H7 (cell line): Measurements from ENCODE around the gene RXRG. TPM values are rescaled to one million over a fixed set of nuclear protein-coding genes. Genes with fewer than 3 reads are reported as not detected.

Experiments
- DNase-seq: peaks from one replicate; pipeline ENCODE4 v3.0.0; 2012
- H3K27me3 ChIP-seq: 2 replicates; pipeline ENCODE4 v1.6.0; 2011; ENCODE audit warnings: mild to moderate bottlenecking, low read length; ENCODE audit not compliant: control insufficient read depth, insufficient read depth
- H3K36me3 ChIP-seq: replicated peaks from 2 replicates; pipeline ENCODE4 v1.5.1; 2011; ENCODE audit warnings: low read length; ENCODE audit not compliant: control insufficient read depth, insufficient read depth
- H3K4me3 ChIP-seq: 2 replicates; pipeline ENCODE4 v1.5.1; 2011; ENCODE audit warnings: low read depth, mild to moderate bottlenecking, control low read depth, low read length, moderate library complexity; ENCODE audit not compliant: insufficient read depth
- total RNA-seq: library from RNA; depleted of rRNA; stranded (reverse); fragments of >200 nt; shearing (Covaris generic); gene quantifications from 2 replicates; pipeline ENCODE4 v1.2.3, GENCODE V29; 2014; rRNA removed

Gene RXRG
- 1.1 and 4.1 TPM in 2 replicates for total RNA-seq

DNA sequence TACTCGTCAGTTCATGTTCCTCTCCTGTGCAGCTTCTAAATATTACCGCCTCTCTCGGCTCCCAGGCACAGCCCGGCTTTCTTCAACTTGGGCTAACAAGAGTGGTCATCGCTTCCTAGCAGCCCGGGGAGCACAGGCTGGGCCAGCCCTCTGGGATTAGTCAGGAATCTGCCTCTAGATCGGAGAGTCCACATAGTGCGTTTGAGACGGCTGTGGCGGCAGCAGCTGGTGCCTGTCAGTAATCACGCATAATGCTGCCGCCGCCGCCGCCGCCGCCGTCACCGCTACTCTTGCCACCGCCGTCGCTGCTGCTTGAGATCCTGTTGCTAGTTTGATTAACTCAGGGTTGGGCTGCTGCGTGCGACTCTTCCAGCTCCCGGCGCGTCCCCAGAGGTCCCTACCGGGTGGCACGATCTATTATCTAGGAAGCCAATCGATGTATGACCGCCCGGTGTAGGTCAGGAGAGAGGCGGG, at the start of gene RXRG:
Gene RXRG (minus strand): TSS at position 230 of the 474 bp plus-strand sequence. CDS start 233 bp downstream, outside the sequence.
- H3K36me3 ChIP-seq: no peaks in the 10 kb centered on the region
- H3K4me3 ChIP-seq: peak within 1 kb of the TSS; percentile 20; the same call in 1 of the 2 replicates
- H3K27me3 ChIP-seq: peaks cover 59% of the 10 kb centered on the region
- peak; percentile 59 for DNase-seq

DNA sequence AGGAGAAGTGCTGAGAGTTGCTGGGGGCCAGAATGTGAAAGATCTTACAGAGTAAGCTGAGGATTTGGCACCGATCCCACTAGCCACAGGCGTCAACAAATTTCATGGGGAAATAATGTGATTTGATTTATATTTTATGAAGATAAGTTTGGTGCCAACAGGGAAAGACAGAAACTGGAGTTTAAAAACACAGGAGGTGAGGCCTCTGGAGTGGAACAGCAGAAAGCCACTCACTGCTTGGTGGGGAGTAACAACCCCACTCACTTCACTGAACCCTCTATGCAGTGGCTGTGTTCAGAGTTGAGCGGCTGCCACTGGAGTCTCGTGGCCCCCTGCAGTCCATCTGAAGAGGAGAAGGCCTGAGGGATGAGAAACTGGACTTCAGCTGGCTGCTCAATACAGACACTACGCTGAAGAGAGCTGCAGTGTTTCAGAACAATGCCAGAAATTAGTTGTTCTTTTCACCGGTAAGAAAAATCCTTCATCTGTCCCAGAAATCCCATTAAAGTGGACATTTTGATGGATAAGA, 48.0 kb upstream of the RXRG start:
- no peak for DNase-seq
- no peaks in the 10 kb centered on the region; the same call in 1 of the 2 replicates for H3K27me3 ChIP-seq
- H3K4me3 ChIP-seq: no peak overlapping the region
- H3K36me3 ChIP-seq: no peaks in the 10 kb centered on the region

DNA sequence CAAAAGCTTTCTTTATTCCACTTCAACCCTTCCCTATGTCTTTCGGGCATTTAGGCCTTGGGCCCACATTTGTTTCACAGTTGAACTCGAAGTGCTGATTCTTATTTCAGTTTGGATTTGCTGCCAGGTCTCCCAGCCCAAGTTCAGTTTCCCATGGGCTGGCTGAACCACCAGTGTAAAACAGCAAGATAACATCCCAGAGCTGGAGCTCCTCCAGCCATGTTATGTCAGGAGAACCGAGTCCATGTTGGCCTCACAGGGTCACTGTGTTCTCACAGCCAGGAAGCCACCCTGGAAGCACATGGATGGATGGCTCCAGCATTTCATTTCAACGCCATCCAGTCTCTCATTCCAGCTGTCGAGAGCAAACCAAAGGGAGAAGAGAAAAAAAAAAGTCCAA, 45.2 kb upstream of the RXRG start:
- Histone ChIP-seq H3K36me3 (no peaks in the 10 kb centered on the region), H3K27me3 (no peaks in the 10 kb centered on the region; the same call in 1 of the 2 replicates), H3K4me3 (no peak overlapping the region)
- DNase-seq: no peak

DNA sequence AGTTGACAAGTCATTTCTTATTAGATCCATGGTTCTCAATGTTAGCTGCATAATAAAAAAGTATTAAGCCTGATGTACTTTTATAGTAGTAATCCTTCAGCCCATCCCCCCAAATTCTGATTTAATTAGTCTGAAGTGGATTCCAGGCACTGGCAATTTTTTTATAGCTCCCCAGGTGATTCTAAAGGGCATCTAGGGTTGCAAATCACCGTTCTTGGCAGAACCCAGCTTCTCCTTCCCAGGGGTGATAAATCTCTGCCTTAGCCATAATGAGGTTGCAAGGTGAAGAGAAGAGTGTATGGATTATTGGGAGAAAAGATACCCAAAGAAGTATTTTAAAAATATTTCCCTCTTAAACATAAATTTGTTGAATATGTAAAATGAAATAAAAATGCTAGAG, 43.0 kb upstream of the RXRG start:
- H3K27me3 ChIP-seq: no peaks in the 10 kb centered on the region; the same call in 1 of the 2 replicates
- DNase-seq: no peak
- no peak overlapping the region for H3K4me3 ChIP-seq
- H3K36me3 ChIP-seq: no peaks in the 10 kb centered on the region

DNA sequence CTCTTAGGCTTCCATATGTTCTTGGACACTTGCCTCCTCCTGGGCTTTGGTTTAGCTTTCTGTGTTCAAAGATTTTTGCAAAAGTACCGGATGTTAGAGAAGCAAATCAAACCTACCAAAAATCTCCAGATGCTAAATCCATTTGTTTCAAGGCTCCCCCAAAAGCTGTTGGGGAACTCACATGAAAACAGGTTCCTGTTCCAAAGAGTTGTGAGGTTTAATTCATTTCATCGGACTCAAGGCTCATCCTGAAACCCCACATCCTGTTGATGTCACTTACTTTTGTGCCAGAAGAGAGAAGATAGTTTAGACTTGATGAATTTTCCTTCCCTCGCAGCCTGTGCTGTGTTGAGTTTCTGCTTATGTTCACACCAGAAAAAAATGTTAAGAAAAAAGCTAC, 41.7 kb upstream of the RXRG start:
- Histone ChIP-seq H3K27me3 (no peaks in the 10 kb centered on the region; the same call in 1 of the 2 replicates), H3K4me3 (no peak overlapping the region), H3K36me3 (no peaks in the 10 kb centered on the region)
- no peak for DNase-seq

DNA sequence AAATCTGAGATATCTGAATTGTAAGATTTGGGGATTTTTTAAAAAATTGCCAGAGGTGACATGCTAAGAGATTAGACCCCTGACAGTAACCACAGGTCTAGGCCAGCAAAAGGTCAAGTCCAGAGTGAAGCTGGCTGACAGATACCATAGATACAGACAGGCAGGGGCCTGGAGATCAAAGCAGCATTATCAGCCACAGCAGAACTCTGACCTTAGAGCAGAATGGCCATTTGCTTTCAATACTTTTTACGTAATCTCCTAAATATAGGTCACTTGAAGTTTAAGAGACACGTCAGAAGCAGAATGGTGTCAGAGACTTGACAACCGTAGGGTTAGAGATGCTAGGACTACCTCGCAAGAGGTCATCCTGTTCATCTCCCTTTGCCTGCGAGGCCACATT, 40.8 kb upstream of the RXRG start:
- DNase-seq: no peak
- Histone ChIP-seq H3K27me3 (no peaks in the 10 kb centered on the region; the same call in 1 of the 2 replicates), H3K36me3 (no peaks in the 10 kb centered on the region), H3K4me3 (no peak overlapping the region)

DNA sequence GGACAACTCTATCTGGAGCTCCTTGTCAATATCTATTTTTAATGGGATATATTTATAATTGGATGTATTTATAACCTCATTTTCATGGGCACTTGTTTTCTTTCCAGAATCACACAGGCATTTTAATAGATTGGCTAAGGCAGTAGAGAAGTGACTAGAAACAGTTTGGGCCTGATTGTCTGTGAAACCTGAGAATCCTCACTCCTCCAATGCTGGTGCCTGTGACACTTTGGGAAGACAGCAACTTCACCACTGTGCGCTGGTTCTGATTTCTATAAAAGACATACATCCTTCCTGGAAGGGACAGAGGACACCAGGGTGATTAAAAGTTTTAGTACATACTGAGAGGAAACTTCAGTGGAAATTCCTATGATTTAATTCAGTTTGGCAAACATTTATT, 39.6 kb upstream of the RXRG start:
- Histone ChIP-seq H3K36me3 (no peaks in the 10 kb centered on the region), H3K4me3 (no peak overlapping the region), H3K27me3 (no peaks in the 10 kb centered on the region; the same call in 1 of the 2 replicates)
- DNase-seq: no peak

DNA sequence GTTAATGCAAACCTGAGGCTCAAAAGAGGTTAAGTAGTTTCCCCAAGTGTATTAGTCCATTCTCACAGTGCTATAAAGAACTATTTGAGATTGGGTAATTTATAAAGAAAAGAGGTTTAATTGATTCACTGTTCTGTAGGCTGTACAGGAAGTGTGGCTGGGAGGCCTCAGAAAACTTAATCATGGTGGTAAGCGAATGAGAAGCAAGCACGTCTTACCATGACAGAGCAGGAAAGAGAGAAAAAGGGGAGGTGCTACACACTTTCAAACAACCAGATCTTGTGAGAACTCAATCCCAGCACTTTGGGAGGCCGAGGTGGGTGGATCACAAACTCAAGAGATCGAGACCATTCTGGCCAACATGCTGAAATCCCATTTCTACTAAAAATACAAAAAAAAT, 38.5 kb upstream of the RXRG start:
- no peak overlapping the region for H3K4me3 ChIP-seq
- no peaks in the 10 kb centered on the region for H3K27me3 ChIP-seq

DNA sequence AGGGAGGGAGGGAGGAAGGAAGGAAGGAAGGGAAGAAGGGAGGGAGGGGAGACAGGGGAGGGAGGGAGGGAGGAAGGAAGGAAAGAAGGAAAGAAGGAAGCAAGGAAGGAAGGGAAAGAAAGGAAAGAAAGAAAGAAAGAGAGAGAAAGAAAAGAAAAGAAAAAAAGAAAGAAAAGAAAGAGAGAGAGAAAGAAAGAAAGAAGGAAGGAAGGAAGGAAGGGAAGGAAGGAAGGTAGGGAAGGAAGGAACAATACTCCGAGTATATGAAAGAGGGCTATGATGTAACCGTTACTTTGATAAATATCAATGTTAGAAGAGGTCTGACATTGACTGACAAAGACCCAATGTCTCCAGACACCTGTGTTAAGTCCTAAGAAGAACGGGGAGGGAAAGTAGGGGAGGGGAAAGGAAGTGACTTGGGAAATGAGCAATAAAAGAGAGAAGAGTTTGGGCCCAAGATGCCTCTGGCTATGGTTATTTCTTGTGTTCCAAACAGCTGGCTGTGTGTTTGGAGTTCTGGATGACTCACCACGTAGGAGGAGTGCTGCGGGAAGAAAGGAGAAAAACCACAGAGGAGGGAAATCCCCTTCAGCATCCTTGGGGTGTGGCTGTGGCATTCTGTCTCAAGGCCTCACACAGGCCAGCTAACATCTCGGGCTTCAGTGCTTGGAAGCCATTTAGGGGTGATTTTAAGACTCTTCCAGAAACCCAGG, 37.0 kb upstream of the RXRG start:
- H3K36me3 ChIP-seq: no peaks in the 10 kb centered on the region
- no peak overlapping the region for H3K4me3 ChIP-seq
- no peaks in the 10 kb centered on the region for H3K27me3 ChIP-seq
- no peak for DNase-seq

More for the DNA sequence above, 38.5 kb upstream of the RXRG start:
- DNase-seq: no peak
- H3K36me3 ChIP-seq: no peaks in the 10 kb centered on the region

DNA sequence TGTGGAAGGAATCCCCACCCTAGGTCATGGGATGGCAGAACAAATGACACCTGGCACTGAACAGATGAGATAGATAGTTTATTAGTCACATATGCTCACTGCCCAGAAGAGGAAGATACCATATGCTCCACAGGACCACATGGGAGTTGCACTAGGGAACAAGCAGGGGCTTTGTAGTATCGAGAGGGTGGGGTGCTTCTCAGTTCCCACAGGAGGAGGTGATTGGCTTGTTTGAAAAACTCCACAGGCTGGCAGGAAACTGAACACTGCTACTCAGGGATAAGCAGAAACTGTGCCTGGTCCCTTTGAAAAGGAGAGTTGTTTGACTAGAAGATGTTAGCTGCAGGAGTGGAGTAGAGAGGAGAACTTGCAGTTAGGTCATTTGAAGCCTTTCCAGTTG, 31.9 kb upstream of the RXRG start:
- Histone ChIP-seq H3K27me3 (no peaks in the 10 kb centered on the region), H3K4me3 (no peak overlapping the region), H3K36me3 (no peaks in the 10 kb centered on the region)
- DNase-seq: no peak

DNA sequence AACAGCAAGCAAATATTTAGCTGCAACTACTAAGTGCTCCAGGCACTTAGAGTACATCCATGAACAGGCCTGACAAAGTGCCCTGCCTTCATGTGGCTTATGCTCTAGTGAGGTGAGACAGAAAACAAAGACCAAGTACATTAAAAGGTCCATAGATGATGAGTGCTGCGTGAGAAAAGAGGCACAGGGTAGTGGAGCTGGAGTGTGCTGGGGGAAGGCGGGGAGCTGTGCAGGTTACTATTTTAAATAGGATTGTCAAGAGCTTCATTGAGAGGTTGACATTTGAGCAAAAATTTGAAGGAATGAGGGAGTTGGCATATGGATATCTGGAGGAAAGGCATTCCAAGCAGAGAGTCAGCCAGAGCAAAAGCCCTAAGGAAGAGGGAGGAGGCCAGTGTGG, 29.3 kb upstream of the RXRG start:
- no peak for DNase-seq
- Histone ChIP-seq H3K36me3 (no peaks in the 10 kb centered on the region), H3K27me3 (no peaks in the 10 kb centered on the region), H3K4me3 (no peak overlapping the region)

DNA sequence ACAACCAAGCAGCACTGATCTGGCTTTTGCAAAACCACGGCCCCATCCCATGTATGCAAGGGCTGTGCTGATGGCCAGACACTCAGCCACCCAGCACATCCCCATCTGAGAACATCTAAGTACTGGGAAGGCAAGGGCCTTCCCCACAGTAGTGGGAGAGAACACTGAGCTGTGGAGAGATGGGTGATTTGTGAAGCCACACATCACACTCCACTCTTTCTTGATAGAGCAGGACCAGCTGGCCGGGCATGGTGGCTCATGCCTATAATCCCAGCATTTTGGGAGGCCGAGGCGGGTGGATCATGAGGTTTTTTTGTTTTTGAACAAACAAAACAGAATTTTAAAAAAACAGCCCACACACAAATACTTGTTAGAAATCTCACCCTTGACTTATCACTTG, 28.2 kb upstream of the RXRG start:
- DNase-seq: no peak

DNA sequence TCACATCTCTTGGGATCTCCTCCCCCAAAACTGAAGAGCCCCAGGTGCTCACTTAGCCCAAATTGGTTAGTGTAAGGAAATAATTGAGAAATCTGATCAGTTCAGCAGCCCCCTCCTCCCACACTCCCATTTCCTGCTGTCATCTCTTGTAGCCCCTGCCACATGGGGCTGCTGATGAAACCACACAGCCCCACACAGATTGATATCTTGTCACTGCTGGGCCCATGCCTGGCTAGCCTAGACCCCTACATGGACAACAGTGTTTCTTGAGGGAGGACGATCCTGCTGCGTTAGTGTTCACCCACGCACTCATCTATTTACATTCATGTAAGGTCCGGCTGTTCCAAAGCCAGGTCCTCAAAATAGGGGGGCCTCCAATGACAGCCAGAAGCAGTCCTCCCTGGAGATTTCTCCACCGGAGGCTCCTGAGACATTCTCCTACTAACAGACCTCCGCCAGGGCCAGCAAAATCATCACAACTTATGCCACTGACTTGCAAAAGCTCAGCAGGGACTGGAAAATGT, 23.9 kb upstream of the RXRG start:
- Histone ChIP-seq H3K4me3 (no peak overlapping the region), H3K27me3 (no peaks in the 10 kb centered on the region; the same call in 1 of the 2 replicates), H3K36me3 (no peaks in the 10 kb centered on the region)
- no peak for DNase-seq

More for the DNA sequence above, 28.2 kb upstream of the RXRG start:
- H3K36me3 ChIP-seq: no peaks in the 10 kb centered on the region
- H3K27me3 ChIP-seq: no peaks in the 10 kb centered on the region
- H3K4me3 ChIP-seq: no peak overlapping the region

DNA sequence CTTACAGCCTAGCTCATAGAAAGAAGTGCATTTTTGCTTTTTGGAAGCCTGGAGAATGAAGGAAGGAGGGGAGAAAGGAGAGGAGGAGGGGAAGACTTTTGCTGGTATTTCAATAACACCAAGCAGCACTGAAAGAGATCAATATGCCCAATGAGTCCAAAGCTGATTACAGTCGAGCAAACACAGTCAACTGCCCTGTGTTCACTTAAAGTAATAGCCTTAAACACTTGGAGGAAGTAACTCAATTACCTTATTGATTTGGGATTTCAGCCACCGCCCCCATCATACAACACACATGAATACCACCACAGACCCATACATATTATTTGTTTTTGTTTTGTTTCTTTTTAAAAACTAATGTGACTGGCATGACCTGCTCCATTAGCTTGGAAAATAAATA, 23.3 kb upstream of the RXRG start:
- DNase-seq: no peak
- Histone ChIP-seq H3K4me3 (no peak overlapping the region), H3K27me3 (no peaks in the 10 kb centered on the region; the same call in 1 of the 2 replicates), H3K36me3 (no peaks in the 10 kb centered on the region)

DNA sequence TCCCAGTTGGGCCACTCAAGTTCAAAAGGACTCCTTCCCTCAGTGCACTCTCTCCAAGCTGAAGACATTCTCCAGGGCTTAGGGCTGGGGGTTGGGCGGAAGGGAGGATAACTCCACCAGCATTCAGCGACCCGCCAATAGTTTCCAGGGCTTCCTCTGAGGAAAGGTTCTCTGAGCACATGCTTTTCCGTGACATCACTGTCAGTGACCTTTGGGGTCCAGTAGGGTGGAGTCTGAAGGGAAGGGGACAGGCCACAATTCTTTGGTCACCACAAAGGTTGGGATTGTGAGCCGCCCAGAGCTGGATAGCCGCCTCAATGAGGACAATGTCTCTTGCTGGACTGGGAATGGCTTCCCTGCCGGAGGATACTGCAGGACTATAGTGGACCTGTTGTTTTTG, 22.8 kb upstream of the RXRG start:
- Histone ChIP-seq H3K4me3 (no peak overlapping the region), H3K27me3 (no peaks in the 10 kb centered on the region; the same call in 1 of the 2 replicates), H3K36me3 (no peaks in the 10 kb centered on the region)
- DNase-seq: no peak
